Globus pallidus (tissue), 1 donor: Measurements from ENCODE around the gene CACNA1E.
A peak's percentile ranks its signal among the peaks of the same experiment; 100 is the strongest.

Experiments
- DNase-seq: peaks from one replicate; pipeline ENCODE4 v3.0.0-alpha.2; 2015; ENCODE audit warnings: low spot score

The CACNA1E gene

DNA sequence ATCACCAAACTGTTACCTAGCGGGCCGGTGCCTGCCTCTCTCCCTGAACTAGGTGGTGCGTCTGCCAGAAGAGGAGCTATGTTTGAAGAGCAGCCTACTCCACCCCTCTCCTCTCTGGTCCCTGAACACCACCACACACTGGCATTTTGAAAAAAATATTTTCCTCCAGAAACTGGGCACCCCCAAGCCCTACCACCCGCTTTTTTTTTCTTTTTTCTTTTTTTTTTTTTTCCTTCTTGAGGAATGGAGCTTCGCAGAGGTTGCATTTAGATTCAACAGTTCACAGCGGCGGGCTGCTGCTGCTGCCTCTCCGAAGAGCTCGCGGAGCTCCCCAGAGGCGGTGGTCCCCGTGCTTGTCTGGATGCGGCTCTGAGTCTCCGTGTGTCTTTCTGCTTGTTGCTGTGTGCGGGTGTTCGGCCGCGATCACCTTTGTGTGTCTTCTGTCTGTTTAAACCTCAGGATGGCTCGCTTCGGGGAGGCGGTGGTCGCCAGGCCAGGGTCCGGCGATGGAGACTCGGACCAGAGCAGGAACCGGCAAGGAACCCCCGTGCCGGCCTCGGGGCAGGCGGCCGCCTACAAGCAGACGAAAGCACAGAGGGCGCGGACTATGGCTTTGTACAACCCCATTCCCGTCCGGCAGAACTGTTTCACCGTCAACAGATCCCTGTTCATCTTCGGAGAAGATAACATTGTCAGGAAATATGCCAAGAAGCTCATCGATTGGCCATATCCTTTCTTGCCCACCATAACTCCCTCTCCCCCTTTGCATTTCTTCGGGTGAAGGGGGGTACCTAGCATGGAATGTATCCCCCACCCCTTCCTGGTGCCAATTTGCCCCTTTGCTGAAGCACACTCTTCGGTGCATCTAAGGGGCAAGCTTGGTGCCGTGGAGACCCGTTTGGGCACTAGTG is at the start of gene CACNA1E:
Gene CACNA1E, plus strand, starts transcription at position 233 of the 911 bp plus-strand sequence. Its CDS starts 228 bp downstream, at position 461.
- no peak for DNase-seq

DNA sequence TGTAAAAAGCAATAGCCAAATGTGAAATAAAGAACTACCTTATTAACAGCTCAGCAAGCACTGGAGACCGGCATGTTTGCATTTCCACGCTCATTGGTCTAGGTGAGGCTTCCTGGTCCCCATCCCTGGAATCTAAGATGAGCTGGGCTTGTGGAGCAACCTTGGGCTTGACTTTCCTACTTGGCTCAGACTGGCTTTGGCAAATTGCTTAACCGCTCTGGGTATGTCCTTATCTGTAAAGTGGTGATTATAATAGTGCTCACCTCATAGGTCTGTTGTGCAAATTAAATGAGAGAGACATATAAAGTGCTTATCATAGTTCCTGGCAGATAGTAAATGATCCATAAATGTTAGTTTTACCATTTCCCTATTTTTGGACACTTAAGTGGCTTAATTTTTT is 49.4 kb upstream of the CACNA1E start:
- DNase-seq = no peak

DNA sequence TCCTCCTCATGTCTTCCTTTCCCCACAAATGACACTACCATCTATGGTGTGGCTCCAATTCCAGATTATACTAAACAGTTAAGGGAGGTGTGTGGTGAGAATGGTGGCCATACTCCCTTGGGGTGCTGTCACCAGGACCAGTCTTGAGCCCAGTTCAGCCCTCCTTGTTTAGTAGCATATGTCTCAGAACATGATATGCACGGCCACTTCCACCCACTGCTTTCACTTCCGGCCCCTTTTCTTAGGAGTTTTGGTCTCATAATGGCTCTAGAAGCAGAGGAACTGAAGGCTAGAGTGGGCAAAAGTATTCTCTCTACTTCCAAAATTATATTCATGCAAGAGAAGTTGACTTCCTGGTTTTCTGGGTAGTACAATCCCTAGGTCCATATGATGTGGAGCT is 45.3 kb upstream of the CACNA1E start:
- no peak for DNase-seq

- no peak for DNase-seq
Measured at GRCh38 chr1:181440510-181440909, 42.8 kb upstream of the CACNA1E start.

- no peak for DNase-seq
Measured at GRCh38 chr1:181442181-181442525, 41.2 kb upstream of the CACNA1E start.

- DNase-seq = no peak
Measured at GRCh38 chr1:181443231-181443853, 40.0 kb upstream of the CACNA1E start.

- DNase-seq = no peak
Measured at GRCh38 chr1:181445436-181445835, 37.9 kb upstream of the CACNA1E start.

DNA sequence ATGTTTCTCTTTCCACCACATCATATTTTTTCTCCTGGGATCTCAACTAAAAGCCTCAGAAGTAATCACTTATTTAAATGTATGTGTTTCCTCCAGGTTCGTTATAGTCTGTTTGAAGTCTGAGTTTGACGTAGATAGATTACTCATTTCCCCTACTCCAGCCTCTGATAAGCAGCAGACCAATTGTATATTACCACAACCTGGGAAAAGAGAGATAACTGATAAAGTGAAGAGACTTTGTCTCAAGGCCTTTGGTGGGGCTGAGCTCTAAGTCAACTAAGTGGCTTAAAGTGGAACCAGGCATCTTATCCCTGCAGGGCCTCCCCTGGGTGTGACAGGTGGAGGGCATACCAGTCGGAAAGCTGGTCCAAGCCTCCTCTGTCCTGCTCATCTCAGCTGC is 34.9 kb upstream of the CACNA1E start:
- DNase-seq = no peak

- DNase-seq = no peak
Measured at GRCh38 chr1:181451661-181452230, 31.6 kb upstream of the CACNA1E start.

- no peak for DNase-seq
Measured at GRCh38 chr1:181452746-181453145, 30.6 kb upstream of the CACNA1E start.

GRCh38 chr1:181453541-181454201 is 29.6 kb upstream of the CACNA1E start:
- no peak for DNase-seq

DNA sequence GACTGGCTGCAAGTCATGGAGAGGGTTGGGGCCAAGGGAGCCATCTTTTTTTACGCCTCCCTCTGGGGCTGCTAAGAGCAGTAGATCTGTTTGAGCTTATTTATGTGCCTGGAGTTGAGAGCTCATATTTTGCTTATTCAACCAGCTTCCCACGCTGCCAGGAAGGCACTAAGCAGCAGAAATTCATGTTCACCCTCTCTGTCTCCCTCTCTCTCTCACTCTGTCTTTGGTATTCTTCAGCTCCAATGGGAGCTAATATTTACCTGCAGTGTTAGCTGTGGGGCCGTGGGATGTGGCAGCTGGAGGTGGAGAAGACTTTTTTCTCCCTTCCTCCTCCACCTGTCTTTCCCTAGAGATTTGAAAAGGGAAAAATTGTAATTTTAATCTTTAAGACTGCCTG is 26.8 kb upstream of the CACNA1E start:
- no peak for DNase-seq

GRCh38 chr1:181458419-181458818 is 24.9 kb upstream of the CACNA1E start:
- no peak for DNase-seq

DNA sequence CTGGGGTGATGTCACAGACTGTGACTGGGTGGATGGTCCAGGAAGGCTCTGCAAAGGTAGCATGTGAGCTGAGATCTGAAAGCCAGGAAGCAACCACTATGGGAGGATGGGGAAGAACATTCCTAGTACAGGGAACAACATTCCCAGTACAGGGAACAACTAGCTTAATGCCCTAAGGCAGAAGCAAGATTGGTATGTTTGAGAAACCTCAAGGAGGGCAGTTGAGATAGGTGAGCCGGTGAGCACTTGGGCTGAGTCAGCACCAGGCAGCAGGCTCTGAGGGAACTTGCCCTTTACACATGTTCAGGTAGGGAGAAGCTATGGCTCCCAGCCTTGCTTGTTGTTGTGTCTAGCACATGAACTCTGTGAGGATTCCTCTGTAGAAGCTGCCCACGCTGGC is 24.2 kb upstream of the CACNA1E start:
- no peak for DNase-seq

DNA sequence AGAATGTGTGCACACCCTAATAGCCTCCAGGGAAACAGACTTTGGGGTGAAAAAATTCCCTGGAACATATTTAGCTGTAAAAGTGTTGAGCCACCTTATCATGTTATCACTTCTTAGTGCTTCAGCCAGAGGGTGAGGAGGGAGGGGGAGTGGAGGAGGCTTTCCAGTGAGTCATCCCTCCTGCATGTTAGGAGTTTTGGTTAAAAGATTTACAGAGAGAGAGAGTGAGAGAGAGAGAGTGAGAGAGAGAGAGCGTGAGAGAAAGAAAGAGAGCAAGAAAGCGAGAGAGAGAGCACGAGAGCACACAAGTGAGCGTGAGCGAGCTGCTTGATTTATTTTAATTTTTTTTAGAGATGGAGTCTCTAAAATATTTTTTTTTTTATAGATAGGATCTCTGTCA is 13.5 kb upstream of the CACNA1E start:
- DNase-seq = no peak

GRCh38 chr1:181475580-181475979 is 7.7 kb upstream of the CACNA1E start:
- no peak for DNase-seq

DNA sequence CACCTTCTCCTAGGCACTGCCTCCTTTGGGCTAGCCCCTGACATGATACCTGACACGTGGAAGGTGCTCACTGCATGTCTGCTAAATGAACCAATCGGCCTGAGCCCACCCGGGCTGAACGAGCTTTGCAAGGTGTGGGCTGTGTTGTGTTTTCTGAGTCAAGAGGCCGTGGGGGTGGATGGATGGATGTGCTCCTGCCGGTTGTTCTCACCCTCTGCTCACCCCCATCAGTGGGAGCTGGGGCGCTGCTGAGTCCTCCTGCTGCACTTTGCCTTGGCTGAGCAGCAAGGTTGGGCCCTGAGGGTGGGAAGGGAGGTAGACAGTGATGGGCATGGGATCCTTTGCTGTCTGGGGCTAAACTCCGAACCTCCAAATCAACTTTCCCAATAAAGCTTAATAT is 6.7 kb upstream of the CACNA1E start:
- no peak for DNase-seq

- DNase-seq = no peak
Measured at GRCh38 chr1:181478306-181478705, 5.0 kb upstream of the CACNA1E start.

- DNase-seq = peak; percentile 76
Measured at GRCh38 chr1:181479137-181479745, 4.1 kb upstream of the CACNA1E start.

- no peak for DNase-seq
Measured at GRCh38 chr1:181482001-181482430, 1.3 kb upstream of the CACNA1E start.

DNA sequence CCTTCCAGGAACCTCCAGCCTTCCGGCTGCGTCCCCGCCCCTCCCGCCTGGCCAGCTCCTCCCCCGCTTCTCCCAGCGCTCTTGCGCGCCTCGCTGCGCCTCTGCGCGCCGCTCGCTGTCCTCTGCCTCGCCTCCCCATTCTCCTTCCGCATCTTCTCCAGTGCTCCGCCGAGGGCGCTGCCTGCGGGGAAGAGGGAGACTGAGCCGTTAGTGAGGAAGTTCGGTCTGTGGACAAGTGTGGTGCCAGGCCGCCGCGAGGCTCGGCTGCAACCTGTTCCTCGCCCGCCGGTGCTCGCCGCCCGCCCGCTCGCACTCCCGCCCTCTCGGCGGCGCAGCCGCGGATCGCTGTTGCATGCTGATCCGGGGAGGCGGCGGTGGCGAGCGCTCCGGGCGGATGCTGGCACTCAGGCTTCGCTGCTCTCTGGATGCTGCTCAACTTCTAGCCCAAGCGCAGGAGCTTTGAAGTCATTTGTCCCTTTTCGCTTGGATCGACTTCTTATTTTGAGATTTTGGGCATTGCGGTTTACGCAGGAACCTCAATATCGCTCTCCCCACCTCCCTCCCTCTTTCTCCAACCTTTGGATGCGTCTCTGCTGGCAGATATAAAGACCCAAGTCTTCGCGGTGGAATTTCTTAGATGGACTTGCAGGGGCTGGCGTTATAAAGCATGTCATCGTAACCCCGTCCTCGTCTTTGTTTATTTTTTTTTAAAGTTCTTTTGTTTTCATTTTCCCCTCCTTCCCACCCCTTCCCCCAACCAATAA is 614 bp upstream of the CACNA1E start:
- DNase-seq = peak; percentile 49
